WTC11 (cell line): Measurements from ENCODE around the gene IL1F10.

Experiments used
- JUN ChIP-seq: sonication (generic); formaldehyde crosslinking; IDR thresholded peaks from 2 replicates; pipeline ENCODE4 v1.8.0; 2023; ENCODE audit warnings: mild to moderate bottlenecking, missing genetic modification reagents
- TF ChIP-seq, protein P1 (sequence below): sonication (generic); formaldehyde crosslinking; IDR thresholded peaks from 2 replicates; pipeline ENCODE4 v1.8.1; 2022; ENCODE audit warnings: low read depth, mild to moderate bottlenecking, moderate library complexity, missing genetic modification reagents, borderline replicate concordance
- TF ChIP-seq, protein P2 (sequence below): fragments of 200-600 bp; IDR thresholded peaks from 2 replicates; pipeline ENCODE4 v1.8.0; 2022; ENCODE audit warnings: antibody characterized with exemption
- TF ChIP-seq, protein P3 (sequence below): sonication (generic); formaldehyde crosslinking; IDR thresholded peaks from 2 replicates; pipeline ENCODE4 v1.8.1; 2022; ENCODE audit warnings: mild to moderate bottlenecking, moderate library complexity, missing genetic modification reagents
- TF ChIP-seq, protein P4 (sequence below): sonication (generic); formaldehyde crosslinking; IDR thresholded peaks from 2 replicates; pipeline ENCODE4 v1.8.1; 2022; ENCODE audit warnings: low read depth, missing genetic modification reagents, borderline replicate concordance
- TF ChIP-seq, protein P5 (sequence below): sonication (generic); formaldehyde crosslinking; IDR thresholded peaks from 2 replicates; pipeline ENCODE4 v1.8.0; 2022; ENCODE audit warnings: missing genetic modification reagents

DNA sequence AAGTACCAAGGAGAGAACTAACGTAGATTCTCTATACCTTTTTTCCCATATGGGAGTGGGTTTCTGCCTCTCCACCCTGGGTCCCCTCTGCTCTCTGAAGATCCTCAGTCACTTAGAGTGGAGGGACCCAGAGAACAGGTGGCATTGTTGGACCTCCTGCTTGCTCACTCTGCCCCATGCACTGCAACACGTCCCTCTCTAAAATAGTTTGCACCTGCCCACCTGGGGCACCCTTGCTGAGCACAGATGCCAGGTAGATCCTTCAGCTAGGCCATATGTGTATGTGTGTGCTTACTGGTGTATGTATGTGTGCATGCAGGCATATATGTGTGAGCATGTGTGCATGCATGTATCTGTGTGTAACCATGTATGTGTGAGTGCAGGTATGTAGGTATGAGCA, 6.5 kb upstream of the IL1F10 start:
- TF ChIP-seq, protein P1, sequence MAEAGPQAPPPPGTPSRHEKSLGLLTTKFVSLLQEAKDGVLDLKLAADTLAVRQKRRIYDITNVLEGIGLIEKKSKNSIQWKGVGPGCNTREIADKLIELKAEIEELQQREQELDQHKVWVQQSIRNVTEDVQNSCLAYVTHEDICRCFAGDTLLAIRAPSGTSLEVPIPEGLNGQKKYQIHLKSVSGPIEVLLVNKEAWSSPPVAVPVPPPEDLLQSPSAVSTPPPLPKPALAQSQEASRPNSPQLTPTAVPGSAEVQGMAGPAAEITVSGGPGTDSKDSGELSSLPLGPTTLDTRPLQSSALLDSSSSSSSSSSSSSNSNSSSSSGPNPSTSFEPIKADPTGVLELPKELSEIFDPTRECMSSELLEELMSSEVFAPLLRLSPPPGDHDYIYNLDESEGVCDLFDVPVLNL, result no peak
- TF ChIP-seq, protein P2, sequence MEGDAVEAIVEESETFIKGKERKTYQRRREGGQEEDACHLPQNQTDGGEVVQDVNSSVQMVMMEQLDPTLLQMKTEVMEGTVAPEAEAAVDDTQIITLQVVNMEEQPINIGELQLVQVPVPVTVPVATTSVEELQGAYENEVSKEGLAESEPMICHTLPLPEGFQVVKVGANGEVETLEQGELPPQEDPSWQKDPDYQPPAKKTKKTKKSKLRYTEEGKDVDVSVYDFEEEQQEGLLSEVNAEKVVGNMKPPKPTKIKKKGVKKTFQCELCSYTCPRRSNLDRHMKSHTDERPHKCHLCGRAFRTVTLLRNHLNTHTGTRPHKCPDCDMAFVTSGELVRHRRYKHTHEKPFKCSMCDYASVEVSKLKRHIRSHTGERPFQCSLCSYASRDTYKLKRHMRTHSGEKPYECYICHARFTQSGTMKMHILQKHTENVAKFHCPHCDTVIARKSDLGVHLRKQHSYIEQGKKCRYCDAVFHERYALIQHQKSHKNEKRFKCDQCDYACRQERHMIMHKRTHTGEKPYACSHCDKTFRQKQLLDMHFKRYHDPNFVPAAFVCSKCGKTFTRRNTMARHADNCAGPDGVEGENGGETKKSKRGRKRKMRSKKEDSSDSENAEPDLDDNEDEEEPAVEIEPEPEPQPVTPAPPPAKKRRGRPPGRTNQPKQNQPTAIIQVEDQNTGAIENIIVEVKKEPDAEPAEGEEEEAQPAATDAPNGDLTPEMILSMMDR, result no peak
- TF ChIP-seq, protein P3, sequence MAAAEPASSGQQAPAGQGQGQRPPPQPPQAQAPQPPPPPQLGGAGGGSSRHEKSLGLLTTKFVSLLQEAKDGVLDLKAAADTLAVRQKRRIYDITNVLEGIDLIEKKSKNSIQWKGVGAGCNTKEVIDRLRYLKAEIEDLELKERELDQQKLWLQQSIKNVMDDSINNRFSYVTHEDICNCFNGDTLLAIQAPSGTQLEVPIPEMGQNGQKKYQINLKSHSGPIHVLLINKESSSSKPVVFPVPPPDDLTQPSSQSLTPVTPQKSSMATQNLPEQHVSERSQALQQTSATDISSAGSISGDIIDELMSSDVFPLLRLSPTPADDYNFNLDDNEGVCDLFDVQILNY, result no peak
- no peak for TF ChIP-seq JUN (CRISPR knock-in tag)
- TF ChIP-seq, protein P4, sequence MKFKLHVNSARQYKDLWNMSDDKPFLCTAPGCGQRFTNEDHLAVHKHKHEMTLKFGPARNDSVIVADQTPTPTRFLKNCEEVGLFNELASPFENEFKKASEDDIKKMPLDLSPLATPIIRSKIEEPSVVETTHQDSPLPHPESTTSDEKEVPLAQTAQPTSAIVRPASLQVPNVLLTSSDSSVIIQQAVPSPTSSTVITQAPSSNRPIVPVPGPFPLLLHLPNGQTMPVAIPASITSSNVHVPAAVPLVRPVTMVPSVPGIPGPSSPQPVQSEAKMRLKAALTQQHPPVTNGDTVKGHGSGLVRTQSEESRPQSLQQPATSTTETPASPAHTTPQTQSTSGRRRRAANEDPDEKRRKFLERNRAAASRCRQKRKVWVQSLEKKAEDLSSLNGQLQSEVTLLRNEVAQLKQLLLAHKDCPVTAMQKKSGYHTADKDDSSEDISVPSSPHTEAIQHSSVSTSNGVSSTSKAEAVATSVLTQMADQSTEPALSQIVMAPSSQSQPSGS, result no peak
- TF ChIP-seq, protein P5, sequence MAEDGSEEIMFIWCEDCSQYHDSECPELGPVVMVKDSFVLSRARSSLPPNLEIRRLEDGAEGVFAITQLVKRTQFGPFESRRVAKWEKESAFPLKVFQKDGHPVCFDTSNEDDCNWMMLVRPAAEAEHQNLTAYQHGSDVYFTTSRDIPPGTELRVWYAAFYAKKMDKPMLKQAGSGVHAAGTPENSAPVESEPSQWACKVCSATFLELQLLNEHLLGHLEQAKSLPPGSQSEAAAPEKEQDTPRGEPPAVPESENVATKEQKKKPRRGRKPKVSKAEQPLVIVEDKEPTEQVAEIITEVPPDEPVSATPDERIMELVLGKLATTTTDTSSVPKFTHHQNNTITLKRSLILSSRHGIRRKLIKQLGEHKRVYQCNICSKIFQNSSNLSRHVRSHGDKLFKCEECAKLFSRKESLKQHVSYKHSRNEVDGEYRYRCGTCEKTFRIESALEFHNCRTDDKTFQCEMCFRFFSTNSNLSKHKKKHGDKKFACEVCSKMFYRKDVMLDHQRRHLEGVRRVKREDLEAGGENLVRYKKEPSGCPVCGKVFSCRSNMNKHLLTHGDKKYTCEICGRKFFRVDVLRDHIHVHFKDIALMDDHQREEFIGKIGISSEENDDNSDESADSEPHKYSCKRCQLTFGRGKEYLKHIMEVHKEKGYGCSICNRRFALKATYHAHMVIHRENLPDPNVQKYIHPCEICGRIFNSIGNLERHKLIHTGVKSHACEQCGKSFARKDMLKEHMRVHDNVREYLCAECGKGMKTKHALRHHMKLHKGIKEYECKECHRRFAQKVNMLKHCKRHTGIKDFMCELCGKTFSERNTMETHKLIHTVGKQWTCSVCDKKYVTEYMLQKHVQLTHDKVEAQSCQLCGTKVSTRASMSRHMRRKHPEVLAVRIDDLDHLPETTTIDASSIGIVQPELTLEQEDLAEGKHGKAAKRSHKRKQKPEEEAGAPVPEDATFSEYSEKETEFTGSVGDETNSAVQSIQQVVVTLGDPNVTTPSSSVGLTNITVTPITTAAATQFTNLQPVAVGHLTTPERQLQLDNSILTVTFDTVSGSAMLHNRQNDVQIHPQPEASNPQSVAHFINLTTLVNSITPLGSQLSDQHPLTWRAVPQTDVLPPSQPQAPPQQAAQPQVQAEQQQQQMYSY (CRISPR knock-in tag), result no peak
